GM18520 (cell line): ENCODE data around the gene BAK1.

Experiments
- ATAC-seq: cut with Tn5 transposase; IDR thresholded peaks from one replicate; pipeline ENCODE4 v1.9.1; 2021; ENCODE audit not compliant: unreplicated experiment

The BAK1 gene

DNA sequence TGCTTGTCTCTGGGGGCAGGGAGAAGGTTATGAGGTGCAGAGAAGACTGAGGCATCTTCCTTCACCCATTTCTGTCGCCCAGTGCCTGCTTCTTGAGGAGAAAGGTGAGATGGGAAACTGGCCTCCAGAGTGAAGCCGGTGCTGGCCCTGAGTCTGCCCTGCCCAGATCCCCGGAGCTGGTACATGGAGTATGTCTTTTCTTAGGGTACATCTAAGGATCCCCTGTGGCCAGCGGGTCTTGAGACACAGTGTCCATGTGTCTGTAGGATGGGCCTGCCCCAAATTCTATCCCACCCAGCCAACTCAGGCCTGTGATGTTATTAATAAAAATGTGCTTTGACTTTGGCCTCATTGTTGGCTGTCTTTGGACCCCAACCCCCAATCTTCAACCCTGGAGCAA lies 8.8 kb upstream of the BAK1 start:
- no peak for ATAC-seq

DNA sequence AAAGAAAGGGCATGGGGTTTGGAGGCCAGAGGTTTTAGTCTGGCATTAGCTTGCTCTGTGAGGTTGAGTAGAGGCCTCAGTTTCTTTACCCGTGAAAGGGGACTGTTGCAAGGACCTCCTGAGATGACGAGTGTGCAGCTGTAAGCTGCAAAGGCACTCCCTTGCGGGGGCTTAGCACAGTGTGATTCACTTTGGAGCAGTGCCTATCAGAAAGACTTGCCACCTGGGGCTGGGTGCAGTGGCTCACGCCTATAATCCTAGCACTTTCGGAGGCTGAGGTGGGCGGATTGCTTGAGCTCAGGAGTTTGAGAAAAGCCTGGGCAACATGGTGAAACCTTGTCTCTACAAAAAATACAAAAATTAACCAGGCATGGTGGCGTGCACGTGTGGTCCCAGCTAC lies 7.5 kb upstream of the BAK1 start:
- ATAC-seq: no peak

DNA sequence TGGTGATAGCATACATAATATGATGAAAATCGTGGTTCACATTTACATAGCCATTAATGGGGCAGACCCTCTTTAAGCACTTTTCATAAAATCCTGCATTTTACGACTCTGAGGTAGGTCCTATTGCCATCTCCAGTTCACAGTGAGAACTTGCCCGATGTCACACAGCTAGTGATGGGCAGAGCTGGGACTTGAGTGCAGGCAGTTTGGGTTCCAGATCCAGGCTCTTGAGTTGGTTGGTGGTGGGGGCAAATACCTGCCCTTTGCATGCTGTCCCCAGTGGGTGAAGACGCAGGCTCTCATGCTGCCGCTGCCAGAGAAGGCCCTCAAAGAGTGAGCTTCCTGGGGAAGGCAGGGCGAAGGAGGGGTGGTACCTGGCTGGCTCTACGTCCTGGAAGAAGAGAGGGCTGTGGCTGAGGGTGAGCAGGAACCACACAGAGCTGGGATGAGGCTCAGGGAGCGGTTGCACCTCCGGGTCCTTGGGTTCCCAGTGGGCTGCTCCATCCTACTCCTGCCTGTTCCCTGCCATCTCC lies 6.1 kb upstream of the BAK1 start:
- ATAC-seq: no peak

DNA sequence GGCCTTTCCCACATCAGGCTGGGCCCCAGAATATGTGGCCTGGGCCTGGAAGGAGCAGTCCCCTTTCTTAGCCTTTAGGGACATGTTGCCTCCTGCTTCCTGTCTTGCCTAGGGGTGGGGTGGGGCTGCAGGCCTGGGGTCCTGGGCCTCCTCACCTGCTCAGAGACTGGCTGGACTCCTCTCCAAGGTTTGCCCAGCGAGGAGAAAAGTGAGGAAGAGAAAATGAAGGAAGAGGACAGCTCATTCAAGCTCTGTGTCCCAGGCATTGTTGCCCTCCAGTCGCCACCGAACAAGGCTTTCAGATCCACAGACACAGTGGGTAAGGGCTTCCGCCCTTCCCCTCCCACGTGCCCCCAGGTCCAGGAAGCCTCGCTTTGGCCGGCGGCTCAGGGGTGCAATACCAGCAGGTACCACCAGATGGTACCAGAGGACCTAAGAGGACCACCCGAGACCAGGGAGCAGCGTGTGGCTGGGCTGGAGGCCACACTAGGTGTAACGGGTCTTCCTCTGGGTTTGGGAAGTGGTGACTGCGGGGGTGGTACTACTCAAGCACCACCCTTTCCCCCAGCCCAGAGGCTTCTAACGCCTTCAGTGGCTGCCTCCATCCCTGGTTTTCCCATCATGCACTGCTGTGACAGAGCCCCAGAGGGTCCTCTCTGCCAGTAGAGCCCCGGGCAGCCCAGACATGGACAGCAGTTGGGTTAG lies 5.5 kb upstream of the BAK1 start:
- peak; percentile 37 for ATAC-seq

DNA sequence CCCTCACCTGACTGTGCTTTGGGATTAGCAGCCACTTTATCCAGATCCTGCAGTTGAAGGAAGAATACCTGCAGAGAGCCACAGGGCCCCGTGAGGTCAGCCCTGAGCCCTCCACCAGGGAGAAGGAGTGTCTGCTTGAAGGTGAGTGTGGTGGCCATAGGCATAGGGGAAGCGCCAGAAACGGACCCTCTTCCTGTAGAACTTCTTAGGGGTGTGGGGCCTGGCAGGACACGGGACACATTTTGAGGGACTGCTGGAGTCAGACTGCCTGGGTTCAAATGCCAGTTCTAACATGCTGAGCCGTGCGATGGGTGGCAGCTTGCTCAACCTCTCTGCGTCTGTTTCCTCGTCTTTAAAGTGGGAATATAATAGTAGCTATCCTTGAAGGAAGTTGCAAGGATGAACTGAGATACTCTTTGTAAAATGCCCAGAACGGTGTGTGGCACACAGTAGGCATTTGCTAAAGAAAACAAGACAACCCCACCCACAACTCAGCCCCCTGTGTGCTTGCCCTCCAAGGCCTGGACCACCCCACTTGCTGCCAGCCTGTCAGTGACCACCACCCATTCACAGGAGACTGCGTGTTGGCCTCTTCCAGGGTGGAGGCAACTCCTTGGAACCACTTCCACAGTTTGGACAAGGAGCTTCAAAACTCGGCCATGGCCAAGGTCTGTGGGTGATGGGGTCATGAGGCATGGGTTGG lies 4.8 kb upstream of the BAK1 start:
- ATAC-seq: no peak

DNA sequence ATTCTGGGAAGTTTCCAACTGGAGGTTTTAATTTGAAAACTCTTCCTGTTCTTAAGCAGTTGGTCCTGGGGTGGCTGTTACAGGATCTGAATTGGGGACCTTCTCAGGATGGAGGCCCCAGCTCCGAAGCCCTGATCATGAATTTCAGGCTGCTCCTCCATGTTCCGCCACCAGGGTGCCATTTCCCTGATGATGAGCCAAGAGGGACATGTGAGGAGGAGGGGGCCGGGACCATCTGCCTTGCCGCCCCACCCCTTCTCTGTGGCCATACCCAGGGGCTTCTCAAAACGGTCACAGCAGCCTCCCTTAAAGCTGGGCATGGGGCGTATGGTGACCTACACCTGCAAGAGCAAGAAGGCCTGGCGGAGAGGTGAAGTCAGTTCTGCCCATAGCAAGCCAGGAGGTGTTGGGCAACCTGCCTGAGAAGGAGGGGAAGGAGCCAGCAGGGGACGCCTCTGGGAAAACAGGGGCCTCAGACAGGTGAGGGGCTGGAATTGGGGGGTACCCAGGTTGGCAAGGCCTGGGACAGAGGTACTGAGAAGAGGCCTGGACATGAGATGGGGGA lies 3.6 kb upstream of the BAK1 start:
- no peak for ATAC-seq

DNA sequence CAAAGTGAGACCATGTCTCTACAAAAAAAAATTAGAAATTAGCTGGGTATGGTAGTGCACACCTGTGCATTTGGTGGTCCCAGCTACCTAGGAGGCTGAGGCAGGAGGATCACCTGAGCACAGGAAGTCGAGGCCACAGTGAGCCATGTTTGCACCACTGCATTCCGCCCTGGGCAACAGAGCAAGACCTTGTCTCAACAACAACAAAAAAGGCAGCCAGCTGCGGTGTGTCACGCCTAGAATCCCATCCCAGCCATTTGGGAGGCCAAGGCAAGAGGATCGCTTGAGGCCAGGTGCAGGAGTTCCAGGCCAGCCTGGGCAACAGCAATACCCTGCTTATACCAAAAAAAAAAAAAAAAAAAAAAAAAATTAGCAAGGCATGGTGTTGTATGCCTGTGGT lies 1.1 kb upstream of the BAK1 start:
- no peak for ATAC-seq

DNA sequence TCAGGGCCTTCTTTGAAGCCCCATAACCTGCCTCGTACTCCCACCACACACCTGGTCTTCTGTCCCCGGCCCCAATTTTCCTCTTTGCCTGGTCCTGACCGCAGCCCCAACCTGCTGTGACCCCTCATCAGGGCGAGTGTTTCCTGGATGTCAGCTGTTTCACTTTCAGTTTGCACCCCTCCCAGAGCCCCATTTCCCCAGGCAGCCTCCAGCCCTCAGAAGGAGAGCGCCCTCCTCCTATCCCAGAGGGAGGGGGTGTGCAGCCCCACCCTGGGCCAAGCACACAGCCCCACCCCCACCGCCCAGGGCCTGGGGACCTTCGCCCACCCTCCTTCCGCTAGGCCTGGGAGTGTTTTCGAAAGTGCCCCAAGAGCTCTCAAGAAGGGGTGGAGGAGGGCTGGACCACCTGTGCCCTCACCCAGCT lies 1.5 kb downstream of the BAK1 start:
- no peak for ATAC-seq

DNA sequence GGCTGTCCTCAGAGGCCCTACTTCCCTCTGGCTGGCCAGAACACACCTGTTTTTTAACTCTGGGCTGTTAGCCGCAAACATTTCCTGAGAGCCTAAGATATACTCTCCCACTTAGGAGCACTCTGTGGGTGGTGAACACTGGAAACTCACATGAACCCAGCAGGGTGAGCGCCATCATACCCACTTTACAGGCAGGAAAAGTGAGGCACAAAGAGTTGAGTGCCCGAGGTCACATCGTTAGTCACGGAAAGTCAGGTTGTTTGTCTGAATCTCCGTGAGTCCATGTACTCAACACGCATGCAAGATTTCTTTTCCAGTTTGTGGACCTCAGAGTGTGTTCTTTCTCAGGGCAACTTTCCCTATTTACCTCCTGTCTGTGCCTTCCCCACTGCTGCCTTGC lies 1.9 kb downstream of the BAK1 start:
- ATAC-seq: no peak

DNA sequence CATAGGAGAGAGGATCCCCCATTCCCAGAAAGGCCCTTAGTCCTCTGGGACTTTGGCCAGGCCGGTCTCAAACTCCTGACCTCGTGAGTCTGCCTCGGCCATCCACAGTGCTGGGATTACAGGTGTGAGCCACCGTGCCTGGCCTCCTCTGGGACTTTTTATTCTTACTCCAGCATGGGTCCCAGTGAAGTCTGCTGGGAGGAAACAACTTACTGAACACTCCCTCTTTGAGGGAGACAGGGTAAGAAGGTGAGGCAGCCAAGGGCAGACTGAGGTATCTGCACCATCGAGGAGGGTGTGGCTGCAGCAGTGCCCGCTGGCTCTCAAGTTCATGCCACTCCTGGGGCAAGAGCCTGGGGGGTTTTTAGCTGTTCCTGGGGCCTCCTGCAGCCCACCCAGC lies 2.4 kb downstream of the BAK1 start:
- ATAC-seq: no peak

DNA sequence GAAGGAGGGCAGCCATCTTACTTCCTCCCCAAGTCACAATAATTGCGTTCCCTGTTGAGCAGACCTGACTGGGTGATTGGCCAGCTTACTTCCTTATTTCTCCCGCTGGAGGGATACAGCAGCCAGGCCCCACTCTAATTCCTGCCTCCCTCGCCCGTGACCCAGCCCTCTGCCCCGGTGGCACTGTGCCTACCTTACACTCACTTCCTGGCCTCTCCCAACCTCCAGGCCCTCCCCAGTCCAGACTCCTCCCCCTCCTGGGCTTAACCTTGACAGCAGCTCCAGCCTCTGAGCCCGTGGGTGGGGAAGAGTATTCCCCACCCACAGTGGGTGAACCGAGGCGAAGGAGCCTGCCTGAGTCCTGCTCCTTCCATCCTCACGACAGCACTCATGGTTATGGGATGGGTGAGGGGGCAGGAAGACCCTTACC lies 3.0 kb downstream of the BAK1 start:
- no peak for ATAC-seq

DNA sequence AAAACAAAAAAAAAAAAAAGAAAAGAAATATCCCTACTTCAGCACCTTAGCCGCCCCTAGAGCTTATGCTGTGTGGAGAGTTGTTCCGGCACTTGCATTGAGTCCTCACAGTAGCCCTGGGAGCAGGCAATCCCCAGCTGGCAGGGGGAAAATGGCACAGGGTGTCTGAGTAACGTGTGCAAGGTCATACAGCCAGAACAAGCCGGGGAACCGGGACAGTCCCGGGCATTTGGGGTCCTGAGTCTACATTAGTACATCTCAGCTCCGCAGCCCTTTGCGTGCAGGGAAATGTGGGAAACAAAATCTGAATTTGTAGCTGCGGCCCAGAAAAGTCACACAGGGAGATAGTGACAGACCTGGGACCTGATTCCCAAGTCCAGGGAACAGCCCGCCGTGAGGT lies 3.4 kb downstream of the BAK1 start:
- no peak for ATAC-seq

DNA sequence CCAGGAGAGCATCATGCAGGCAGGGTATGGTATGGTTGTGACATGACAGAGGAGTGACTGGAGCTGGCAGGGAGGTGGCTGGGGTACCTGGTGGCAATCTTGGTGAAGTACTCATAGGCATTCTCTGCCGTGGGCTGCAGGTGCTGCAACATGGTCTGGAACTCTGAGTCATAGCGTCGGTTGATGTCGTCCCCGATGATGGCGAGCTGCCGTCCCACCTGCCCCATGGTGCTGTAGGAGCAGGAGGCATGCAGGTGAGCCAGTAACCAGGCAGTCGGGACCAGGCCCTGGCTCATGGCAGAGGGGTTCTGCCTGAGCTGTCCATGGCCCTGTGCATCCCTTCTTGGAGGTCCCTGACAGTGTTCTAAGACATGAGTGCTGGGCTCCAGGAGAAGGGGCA lies 4.9 kb downstream of the BAK1 start:
- ATAC-seq: no peak

DNA sequence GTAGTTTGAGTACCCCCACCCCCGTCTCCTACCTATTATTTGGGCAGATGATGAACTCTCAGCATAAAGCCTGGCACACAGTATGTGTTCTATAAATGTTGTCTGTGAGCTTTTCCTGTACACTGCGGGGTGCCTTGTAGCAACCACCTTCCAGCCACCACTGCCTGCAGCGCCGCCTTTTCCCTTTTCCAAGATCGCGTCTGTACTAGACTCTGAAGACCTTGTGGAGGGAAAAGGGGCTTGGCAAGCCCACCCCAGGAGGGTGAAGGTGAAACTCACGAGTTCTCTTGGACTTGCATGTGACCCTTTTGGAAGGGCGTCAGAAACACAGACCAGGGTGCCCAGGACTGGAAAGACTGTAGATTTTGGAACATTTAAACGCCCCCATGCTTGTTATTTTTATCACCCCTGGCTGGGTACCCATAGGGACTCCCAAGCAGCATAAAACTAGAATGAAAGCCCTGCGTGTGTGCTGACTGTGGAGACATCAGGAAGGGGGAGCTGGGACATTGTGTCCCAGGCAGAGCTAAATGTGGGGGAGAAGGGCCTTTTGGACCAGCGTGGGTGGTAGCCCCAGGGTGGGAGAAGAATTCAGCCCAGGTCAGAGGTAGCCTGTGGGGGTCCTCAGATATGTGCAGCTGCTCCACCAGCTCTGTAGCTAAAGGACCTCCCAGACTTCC lies 8.3 kb downstream of the BAK1 start:
- ATAC-seq: no peak

DNA sequence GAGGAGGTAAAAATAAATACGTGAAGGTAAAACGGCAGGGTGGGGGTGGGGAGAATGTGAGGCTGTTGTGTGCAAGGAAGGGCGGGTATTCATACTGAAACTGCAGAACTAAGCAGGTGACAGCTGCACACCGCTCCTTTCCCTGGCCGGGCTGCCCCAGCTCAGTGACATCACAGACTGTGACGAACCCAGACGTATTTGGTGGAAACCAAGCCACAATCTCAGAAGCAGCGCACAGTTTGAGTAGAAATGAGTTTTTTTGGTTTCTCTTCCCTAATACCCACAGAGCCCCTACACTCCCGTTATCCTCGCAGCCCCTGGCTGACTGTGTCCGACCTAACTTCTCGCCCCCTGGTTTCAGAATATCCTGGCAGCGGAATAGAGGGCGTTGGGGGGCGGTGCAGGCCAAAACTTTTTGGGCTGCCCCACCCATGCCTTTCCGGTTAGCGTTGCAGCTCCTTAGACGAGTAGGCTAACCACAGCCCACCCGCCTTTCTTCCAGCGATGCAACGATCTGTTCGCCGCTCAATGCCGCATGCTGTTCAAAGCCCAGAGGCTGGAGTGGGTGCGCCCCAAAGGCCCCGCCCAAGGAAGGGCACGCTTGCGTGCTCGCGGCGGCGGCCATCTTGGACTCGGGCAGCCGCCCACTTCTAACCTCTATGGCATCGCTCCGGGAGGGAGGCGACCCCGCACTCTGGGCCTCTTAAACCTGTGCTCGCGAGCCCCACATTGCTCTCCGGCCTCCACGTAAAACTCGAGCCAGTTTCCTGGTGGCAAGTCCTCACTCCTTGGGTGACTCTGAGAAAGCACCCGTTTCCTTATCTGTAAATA lies 9.1 kb downstream of the BAK1 start:
- peak; percentile 68 for ATAC-seq

DNA sequence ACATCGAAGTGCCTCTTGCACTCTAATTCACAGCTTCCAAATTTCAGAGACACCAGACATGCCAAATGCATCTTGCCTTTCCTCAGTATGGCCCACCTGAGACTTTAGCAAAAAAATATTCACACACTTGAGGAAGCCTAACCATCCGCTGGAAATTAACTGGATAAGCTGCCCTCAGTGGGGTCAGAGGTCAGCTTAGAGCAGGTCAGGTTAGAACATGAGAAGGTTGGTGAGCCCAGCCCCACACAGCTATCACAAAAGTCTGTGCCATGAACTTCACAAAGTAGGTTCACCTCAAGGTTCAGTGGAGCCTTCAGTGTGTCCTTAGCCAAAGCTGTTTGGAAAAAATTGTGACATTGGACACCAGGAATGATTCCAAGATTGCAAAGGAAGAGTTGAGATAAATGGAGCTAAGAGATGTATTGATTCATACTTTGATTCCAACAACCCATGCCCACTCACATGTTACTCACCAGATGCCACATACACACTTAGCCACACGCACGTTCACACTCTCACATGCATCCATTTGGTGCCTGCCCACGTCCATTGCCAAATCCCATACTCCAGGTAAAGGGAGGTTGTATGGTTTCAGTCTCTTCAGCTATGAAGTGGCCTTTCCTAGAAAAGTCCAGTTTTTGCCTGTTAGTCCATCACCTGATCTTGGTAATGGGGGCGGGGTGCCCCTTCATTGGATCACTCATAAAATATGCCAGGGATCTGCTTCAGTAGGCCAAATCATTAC lies 11.1 kb downstream of the BAK1 start:
- no peak for ATAC-seq

DNA sequence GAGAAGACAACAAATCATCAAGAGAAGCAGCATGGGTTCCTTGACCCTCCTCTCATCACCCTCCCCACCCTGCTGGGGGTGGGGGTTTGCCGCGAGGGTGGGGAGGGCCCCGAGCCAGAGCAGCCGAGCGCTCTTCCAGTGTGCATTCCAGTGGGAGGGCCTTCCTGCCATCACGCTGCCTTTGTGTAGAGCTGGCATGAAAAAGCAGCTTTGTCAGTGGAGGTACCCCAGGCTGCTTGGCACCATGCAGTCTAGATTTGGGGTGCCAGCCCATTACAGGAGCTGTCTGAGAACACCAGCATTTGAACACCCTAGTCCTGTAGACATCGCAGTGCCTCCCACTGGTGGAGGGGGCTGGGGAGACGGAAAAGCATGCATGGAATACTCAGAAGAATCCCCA lies 12.2 kb downstream of the BAK1 start:
- ATAC-seq: no peak

DNA sequence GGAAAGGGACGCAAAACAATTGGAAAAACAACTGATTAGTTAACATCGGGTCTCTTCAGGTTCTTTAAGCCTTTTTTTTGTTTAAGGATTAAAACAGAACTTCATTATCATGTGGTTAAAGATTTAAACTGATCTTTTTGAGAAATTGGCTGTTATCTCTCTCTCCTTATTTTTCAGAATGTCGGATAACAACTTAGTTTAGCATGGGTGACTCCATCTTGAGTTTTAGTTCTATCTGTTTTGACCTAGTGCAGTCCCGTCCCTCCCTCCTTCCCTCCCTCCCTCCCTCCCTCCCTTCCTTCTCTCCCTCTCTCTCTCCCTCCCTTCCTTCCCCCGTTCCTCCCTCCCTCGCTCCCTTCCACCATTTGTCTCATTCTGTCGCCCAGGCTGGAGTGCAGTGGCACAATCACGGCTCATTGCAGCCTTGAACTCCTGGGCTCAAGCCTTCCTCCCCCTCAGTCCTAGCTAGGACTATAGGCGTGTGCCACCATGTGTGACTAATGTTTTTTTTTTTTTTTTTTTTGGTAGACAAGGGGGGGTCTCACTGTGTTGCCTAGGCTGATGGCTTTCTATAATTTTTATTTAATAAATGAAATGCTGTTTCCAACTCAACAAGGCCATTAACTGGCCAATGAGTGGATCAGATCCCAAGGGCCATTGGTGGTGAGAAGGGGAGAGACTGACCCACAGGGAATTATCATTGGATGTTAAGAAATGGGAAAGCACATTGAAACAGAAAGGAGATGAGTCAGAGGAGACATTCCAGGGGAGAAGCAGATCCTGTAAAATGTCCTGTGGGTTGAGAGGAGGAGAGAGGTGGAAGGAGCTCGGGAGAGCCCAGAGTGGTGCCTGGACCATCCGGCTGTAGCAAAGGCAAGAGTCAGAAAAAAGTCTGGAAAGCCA lies 13.6 kb downstream of the BAK1 start:
- no peak for ATAC-seq

DNA sequence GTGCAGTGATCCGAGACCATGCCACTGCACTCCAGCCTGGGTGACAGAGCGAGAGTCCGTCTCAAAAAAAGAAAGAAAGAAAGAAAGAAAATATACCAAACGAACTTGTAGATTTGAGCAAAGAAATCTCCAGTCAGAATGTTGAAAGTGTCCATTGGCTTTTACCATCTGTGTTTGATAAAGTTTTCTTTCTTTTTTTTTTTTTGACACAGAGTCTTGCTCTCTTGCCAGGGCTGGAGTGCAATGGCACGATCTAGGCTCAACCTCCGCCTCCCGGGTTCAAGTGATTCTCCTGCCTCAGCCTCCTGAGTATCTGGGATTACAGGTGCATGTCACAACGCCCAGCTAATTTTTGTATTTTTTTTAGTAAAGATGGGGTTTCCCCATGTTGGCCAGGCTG lies 21.3 kb downstream of the BAK1 start:
- ATAC-seq: no peak
